Inferior parietal cortex (tissue), 1 donor: ENCODE results near the gene TENM3.
"Not testable (repeated sequence)": the region's sequence is repeated elsewhere in the genome, so short reads cannot be mapped to it uniquely, and the experiment has no call there.

Experiments
- DNase-seq: peaks from one replicate; pipeline ENCODE4 v3.0.0-alpha.2; 2016; ENCODE audit errors: extremely low spot score

TENM3 gene

GRCh38 chr4:182337366-182337765 lies 94.2 kb downstream of the TENM3 start:
- DNase-seq, result no peak

DNA sequence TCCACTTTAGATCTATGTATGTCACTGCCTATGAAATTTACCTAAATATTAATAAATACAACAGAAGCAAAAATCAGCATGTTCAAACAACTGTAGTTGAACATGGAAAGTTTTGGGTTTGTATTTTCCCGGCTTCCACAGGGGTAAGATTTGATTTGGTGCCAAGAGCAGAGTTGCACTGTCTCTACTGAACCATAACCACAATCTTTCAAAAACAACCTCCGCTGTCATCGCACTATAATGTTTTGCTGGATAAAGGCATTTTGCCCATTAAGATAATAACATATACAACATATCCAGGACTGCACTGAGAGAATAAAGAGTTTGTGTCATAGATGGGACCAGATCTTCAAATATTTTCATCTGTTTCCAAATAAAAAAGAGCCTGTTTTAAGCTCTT lies 94.9 kb downstream of the TENM3 start:
- no peak for DNase-seq

DNA sequence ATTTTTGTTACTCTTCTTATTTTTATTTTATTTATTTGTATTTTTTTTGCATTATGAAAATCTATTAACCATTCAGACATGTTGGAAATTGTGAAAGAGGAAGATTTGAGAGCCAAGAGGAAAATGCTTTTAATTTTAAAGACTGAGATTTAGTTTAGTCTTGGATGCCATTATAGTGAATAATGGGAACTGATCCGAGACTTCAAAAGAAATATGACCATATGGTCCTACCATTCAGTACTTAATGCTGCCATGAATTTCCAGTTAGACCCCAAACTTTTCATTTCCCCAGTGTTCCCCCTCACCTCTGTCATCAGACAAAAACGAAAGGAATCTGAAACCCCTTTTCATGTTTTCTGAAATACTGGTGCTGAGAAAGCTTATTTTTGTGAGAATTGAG lies 95.5 kb downstream of the TENM3 start:
- DNase-seq, result no peak

DNA sequence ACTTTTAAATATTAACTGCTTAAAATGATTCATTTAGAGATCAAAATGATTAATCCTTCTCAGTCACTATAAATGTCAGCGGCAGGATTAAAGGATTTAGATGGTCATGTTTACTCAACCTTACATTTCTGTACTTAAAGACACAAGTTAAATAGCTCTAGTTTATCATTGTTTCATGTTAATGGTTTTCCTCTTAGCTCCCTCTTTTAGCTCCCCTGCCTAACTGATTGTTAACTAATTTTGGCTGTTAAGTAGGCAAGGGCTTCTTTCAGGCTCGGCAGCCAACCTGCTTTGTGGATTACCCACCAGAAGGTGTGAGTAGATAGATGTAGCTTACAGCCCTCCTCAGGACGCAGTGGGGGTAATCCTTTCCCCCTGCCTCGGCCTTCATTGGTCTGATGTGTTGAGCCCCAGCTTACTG lies 96.0 kb downstream of the TENM3 start:
- no peak for DNase-seq

DNA sequence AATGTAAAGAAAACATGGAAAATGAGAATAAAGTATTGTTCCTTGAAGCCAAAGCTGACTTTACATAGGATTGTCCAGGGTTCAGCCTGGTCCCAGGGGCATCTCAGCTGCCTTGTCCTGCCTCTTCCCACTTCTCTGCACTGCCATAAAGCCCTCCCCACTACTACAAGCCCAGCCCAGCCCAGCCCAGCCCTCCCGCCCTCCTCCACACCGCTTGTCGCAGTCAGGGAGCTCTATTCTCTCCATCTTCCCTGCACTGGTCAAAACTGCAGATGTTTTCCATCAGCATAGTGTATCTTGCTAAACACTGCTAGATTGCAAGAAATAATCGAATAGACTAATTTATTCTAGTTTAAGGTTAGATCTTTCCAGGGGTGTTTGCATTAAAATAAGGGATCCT lies 100.3 kb downstream of the TENM3 start:
- no peak for DNase-seq

GRCh38 chr4:182344968-182345367 lies 101.8 kb downstream of the TENM3 start:
- no peak for DNase-seq

GRCh38 chr4:182346250-182346649 lies 103.0 kb downstream of the TENM3 start:
- DNase-seq, result no peak

GRCh38 chr4:182346675-182347375 lies 103.6 kb downstream of the TENM3 start:
- DNase-seq, result no peak

- DNase-seq, result no peak
Observed at GRCh38 chr4:182348779-182349326, 105.7 kb downstream of the TENM3 start.

DNA sequence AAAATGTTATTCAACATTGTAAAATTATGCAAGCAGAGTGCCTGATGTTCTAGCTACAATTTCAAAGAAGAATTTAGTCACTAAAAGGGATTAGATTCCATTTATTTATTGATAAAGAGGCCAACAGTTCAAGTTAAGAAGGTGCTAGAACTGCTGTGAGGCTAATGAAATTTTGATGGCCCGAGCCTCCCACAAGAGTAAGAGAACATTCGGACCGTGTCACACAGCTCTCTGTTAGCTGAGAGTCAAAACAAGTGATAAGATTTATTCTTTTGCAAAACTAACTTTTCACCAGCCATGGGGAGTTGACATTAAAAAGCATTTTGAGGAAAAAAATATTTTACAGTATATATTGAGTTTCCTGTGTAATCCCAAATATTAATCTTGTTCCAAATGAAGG lies 106.8 kb downstream of the TENM3 start:
- DNase-seq, result no peak

- no peak for DNase-seq
Observed at GRCh38 chr4:182351485-182351884, 108.3 kb downstream of the TENM3 start.

- DNase-seq, result no peak
Observed at GRCh38 chr4:182354106-182354505, 110.9 kb downstream of the TENM3 start.

DNA sequence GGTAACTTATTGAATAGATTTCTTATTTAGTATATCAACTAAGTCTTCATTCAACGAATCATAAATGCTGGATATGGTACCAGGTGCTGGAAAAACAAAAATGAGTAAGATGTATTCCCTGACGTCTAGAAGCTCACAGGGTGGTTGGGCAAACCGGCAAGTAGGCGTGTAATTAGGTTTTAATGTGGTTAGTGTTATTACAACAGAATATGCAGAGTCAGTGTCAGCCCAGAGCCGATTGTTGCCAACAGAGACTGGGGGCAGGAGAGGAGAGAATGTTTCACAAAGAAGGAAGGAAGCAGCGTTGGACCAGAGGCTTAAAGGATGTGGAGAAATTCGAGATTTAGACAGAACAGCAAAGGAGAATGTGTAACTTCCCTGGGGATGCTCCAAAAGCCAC lies 111.7 kb downstream of the TENM3 start:
- no peak for DNase-seq

GRCh38 chr4:182367153-182367552 lies 124.0 kb downstream of the TENM3 start:
- DNase-seq, result no peak

DNA sequence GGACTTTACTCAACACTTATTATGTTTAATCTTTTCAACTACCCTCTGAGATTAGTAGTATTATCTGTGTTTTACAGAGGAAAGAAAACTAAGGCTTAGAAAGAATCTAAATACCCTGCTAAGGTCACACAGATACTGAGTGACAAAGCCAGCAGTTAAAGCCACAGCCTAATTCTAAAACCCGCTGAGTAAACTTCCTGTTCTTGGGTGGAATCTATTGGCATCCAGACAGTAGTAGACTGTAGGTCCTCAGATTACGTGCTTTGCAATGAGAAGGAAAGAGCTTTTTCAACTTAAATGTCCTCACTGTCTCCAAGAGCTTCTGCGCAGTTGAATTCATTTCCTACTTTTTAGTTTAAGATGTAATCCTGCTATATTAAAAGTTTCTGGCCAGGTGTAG lies 126.0 kb downstream of the TENM3 start:
- DNase-seq, result no peak

- DNase-seq, result no peak
Observed at GRCh38 chr4:182370491-182370890, 127.3 kb downstream of the TENM3 start.

DNA sequence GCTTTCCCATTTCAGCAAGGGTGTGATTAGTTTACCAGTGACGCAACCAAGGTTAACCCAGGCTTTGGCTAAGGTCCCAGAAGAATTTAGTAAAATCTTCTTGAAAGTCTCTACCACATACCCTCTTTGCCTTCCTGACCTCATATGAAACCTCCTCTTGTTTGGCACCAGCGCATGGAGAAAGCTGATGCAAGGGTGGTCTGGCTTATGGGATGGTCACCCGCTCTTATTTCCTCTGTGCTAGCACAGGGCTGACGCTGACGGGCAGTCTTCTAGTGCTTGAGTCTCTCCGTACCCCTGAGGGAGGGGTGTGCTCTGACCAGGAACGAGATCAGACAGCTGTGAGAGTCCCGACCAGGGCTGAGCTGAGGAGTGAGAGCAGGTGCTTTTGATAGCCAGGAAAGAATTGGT lies 137.6 kb downstream of the TENM3 start:
- DNase-seq, result no peak

DNA sequence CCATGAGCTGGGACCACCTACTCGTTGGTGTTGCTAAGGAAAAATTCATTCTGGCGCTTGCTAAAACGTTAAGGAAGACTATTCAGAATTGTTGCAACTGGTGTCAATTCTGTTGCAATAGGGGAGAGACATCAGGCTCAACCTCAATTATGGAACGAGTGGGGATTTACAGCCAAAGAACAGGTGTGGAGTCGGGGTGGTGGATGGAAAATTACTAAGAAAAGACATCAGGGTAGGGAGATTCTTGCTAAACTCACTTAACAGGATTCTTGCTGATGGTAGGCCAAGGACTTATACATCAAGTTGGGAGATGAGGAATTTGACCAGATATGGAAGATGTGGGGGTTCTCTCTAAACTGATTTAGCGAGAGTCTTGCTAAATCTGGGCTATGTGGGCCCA lies 139.7 kb downstream of the TENM3 start:
- DNase-seq, result no peak

- no peak for DNase-seq
Observed at GRCh38 chr4:182384631-182385091, 141.5 kb downstream of the TENM3 start.

GRCh38 chr4:182385897-182386296 lies 142.7 kb downstream of the TENM3 start:
- no peak for DNase-seq

- not testable (repeated sequence) for DNase-seq
Observed at GRCh38 chr4:182386576-182386975, 143.4 kb downstream of the TENM3 start.

GRCh38 chr4:182391111-182391684 lies 148.0 kb downstream of the TENM3 start:
- DNase-seq, result no peak

GRCh38 chr4:182394181-182394580 lies 151.0 kb downstream of the TENM3 start:
- DNase-seq, result no peak
